ENCODE data around the gene RAPGEF2. TPM values are rescaled to one million over a fixed set of nuclear protein-coding genes. Genes with fewer than 3 reads are reported as not detected.

The RAPGEF2 gene
- total and polyA plus RNA-seq, 9 of the 15 experiments (the other 6 are each of a cell fraction or from before 2014, with no cell fraction given): 3.1 to 32.6 (median 23.1) TPM

DNA sequence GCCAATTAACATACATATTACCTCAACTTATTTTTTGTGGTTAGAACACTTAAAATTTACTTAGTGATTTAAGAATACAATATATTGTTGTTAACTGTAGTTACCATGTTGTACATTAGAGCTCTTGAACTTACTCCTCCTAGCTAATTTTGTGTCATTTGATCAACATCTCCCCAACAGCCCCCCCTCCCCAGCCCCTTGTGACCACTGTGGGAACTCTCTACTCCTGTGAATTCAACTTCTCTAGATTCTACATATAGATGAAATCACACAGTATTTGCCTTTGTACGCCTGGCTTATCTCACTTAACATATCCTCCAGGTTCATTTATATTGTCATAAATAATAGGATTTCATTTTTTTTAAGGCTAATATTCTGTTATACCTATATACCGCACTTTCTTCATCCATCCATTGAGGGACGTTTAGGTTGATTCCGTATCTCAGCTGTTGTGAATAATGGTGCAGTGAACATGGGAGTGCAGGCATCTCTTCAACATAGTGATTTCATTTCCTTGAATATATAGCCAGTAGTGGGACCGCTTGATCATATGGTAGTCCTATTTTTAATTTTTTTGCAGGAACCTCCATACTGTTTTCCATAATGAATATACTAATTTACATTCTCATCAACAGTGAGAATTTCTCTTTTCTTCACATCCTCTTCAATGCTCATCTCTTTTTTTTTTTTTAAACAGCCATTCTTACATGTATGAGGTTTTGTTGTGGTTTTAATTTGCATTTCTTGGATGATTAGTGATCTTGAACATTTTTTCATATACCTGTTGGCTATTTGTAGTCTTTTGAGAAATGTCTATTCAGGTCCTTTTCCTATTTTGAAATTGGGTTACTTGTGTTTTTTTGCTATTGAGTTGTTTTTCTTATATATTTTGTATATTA is 66.8 kb downstream of the RAPGEF2 start:
- ATAC-seq: no peak
- BruUV-seq (replicated peaks): no TSS peak
- Histone ChIP-seq H4K20me1 (replicated peaks; ENCODE audit: control insufficient read depth, insufficient read depth, low read length) (peaks cover 5% of the 10 kb centered on the region; the same call in 1 of the 2 replicates), H3K4me3 (no peak overlapping the region), H3K4me2 (ENCODE audit: insufficient read depth, low read length) (no peak overlapping the region), H3K36me3 (ENCODE audit: control insufficient read depth, insufficient read depth, low read length) (no peaks in the 10 kb centered on the region; the same call in 2 of the 3 replicates), H3K27me3 (ENCODE audit: control insufficient read depth in 2 of 2, insufficient read depth in 2 of 2, low read length in 2 of 2) (no peaks in the 10 kb centered on the region), H3K9me1 (ENCODE audit: control insufficient read depth, insufficient read depth, low read length) (no peaks in the 10 kb centered on the region), H3K9ac (ENCODE audit: insufficient read depth in 1 of 2, low read depth in 2 of 2, low read length in 2 of 2) (no peak overlapping the region), H3K79me2 (ENCODE audit: control insufficient read depth, insufficient read depth, low read length) (peaks cover 58% of the 10 kb centered on the region), H3K4me1 (replicated peaks in 1 of 2; ENCODE audit: control insufficient read depth in 2 of 2, insufficient read depth in 2 of 2, low read length in 2 of 2) (peaks cover 1 to 17% of the 10 kb centered on the region in 2 experiments; a peak in 4 of 5 replicates), H3K9me3 (replicated peaks; ENCODE audit: control insufficient read depth, insufficient read depth, low read depth, low read length) (no peaks in the 10 kb centered on the region), H2AFZ (ENCODE audit: low read depth, low read length) (no peak overlapping the region), H3K27ac (ENCODE audit: extremely low read depth, low read depth, low read length) (no peak overlapping the region)
- ChIA-PET CTCF (ENCODE audit: low intra/inter-chr PET ratio) (no interaction called here), POLR2A (no interaction called here)
- intact Hi-C loops (cut with micrococcal nuclease): no loop called here
- in situ Hi-C loops (cut with MboI): no loop called here
- no peak for DNase-seq (ENCODE audit: extremely low read depth in 1 of 4, low spot score in 3 of 4)
- 82% methylated on average over 5 of the region's 5 CpGs for WGBS (ENCODE audit: insufficient coverage, low coverage, missing lambda C conversion rate)
- TF ChIP-seq ELF4 (CRISPR knock-in tag; IDR thresholded peaks at IDR 0.05): no peak
- TF ChIP-seq VEZF1 (CRISPR knock-in tag; IDR thresholded peaks at IDR 0.05): peak; percentile 15; the same call in 1 of the 2 replicates
- no peak for FAIRE-seq
